ENCODE data around the gene APOBEC3G. TPM values are rescaled to one million over a fixed set of nuclear protein-coding genes. Genes with fewer than 3 reads are reported as not detected.
"Not testable (repeated sequence)": the region's sequence is repeated elsewhere in the genome, so short reads cannot be mapped to it uniquely, and the experiment has no call there.

Gene APOBEC3G
- total RNA-seq, 3 donors from 2014 or later: 5.7 to 6.2 (median 6.1) TPM

GRCh38 chr22:39039306-39040126, 37.6 kb upstream of the APOBEC3G start:
- Histone ChIP-seq H3K9me3 (no peaks in the 10 kb centered on the region), H3K4me1 (ENCODE audit: low read depth) (peaks cover 7% of the 10 kb centered on the region), H3K36me3 (ENCODE audit: low read depth) (no peaks in the 10 kb centered on the region), H3K4me3 (no peak overlapping the region)
- no peak for TF ChIP-seq CTCF (IDR thresholded peaks at IDR 0.05)
- DNase-seq (no peak), ATAC-seq (no peak)
- intact Hi-C loops (cut with DNase I, micrococcal nuclease): no loop called here

- intact Hi-C loops (cut with DNase I, micrococcal nuclease); DNase-seq; H3K4me3 ChIP-seq; H3K9me3 ChIP-seq; H3K4me1 ChIP-seq (ENCODE audit: low read depth); H3K36me3 ChIP-seq (ENCODE audit: low read depth): not testable (repeated sequence)
- ATAC-seq: peak; percentile 1
These were observed 36.9 kb upstream of the APOBEC3G start for GRCh38 chr22:39040155-39040537.

GRCh38 chr22:39040538-39041296, 36.4 kb upstream of the APOBEC3G start, which contains the start of gene APOBEC3F:
TSS of gene APOBEC3F (plus strand) at chr22:39040864. CDS start at chr22:39040961, 97 bp downstream.
- H3K36me3 ChIP-seq (ENCODE audit: low read depth); H3K9me3 ChIP-seq; intact Hi-C loops (cut with DNase I, micrococcal nuclease); H3K4me1 ChIP-seq (ENCODE audit: low read depth): not testable (repeated sequence)
- peak; percentile 71 to 76 (median 75) for DNase-seq
- peak within 1 kb of the TSS; percentile 14 for H3K4me3 ChIP-seq
- ATAC-seq: peak; percentile 95

GRCh38 chr22:39041908-39042307, 35.2 kb upstream of the APOBEC3G start:
- Histone ChIP-seq H3K36me3 (ENCODE audit: low read depth) (no peaks in the 10 kb centered on the region), H3K9me3 (no peaks in the 10 kb centered on the region), H3K4me3 (no peak overlapping the region), H3K4me1 (ENCODE audit: low read depth) (peaks cover 7% of the 10 kb centered on the region)
- no peak for TF ChIP-seq CTCF (IDR thresholded peaks at IDR 0.05)
- ATAC-seq (no peak), DNase-seq (no peak)
- intact Hi-C loops (cut with DNase I, micrococcal nuclease): no loop called here

- H3K9me3 ChIP-seq; H3K4me3 ChIP-seq; ATAC-seq; intact Hi-C loops (cut with DNase I, micrococcal nuclease); H3K36me3 ChIP-seq (ENCODE audit: low read depth); DNase-seq; H3K4me1 ChIP-seq (ENCODE audit: low read depth): not testable (repeated sequence)
These were observed 34.0 kb upstream of the APOBEC3G start for GRCh38 chr22:39043063-39043462.

- ATAC-seq; H3K4me1 ChIP-seq (ENCODE audit: low read depth); H3K4me3 ChIP-seq; H3K9me3 ChIP-seq; DNase-seq; intact Hi-C loops (cut with DNase I, micrococcal nuclease); H3K36me3 ChIP-seq (ENCODE audit: low read depth): not testable (repeated sequence)
These were observed 31.9 kb upstream of the APOBEC3G start for GRCh38 chr22:39045136-39045535.

- ATAC-seq; H3K4me3 ChIP-seq; H3K4me1 ChIP-seq (ENCODE audit: low read depth); intact Hi-C loops (cut with DNase I, micrococcal nuclease); H3K9me3 ChIP-seq; H3K36me3 ChIP-seq (ENCODE audit: low read depth); DNase-seq: not testable (repeated sequence)
These were observed 27.6 kb upstream of the APOBEC3G start for GRCh38 chr22:39049486-39049885.

- ATAC-seq; H3K4me3 ChIP-seq; H3K4me1 ChIP-seq (ENCODE audit: low read depth); DNase-seq; H3K9me3 ChIP-seq; H3K36me3 ChIP-seq (ENCODE audit: low read depth); intact Hi-C loops (cut with DNase I, micrococcal nuclease): not testable (repeated sequence)
These were observed 25.1 kb upstream of the APOBEC3G start for GRCh38 chr22:39051844-39052495.
